Mesenchymal stem cell (in vitro differentiated cells and primary cell): ENCODE data around the gene ITFG1.
A peak's percentile ranks its signal among the peaks of the same experiment; 100 is the strongest.
"Not testable (repeated sequence)": the region's sequence is repeated elsewhere in the genome, so short reads cannot be mapped to it uniquely, and the experiment has no call there.

Source experiments
- DNase-seq: peaks from one replicate; pipeline ENCODE4 v3.0.0-alpha.2; 2013
- H2AFZ ChIP-seq: one replicate; pipeline ENCODE4 v1.6.1; 2013; ENCODE audit warnings: low read depth, mild to moderate bottlenecking, control low read depth, inconsistent platforms, low read length, moderate library complexity
- H2AK5ac ChIP-seq: 2 replicates; pipeline ENCODE4 v1.6.1; 2013; ENCODE audit warnings: low read length, moderate library complexity, mild to moderate bottlenecking, inconsistent platforms; ENCODE audit not compliant: severe bottlenecking
- H2BK120ac ChIP-seq: one replicate; pipeline ENCODE4 v1.6.1; 2013; ENCODE audit warnings: low read depth, mild to moderate bottlenecking, inconsistent platforms, low read length, moderate library complexity
- H2BK12ac ChIP-seq, 2 experiments: one replicate each; pipeline ENCODE4 v1.6.1; 2013; ENCODE audit warnings: inconsistent platforms in 2 of 2, low read length in 2 of 2, mild to moderate bottlenecking in 2 of 2, moderate library complexity in 2 of 2, control low read depth in 1 of 2
- H2BK15ac ChIP-seq: one replicate; pipeline ENCODE4 v1.6.1; 2013; ENCODE audit warnings: mild to moderate bottlenecking, low read depth, inconsistent platforms; ENCODE audit not compliant: poor library complexity, severe bottlenecking
- H2BK5ac ChIP-seq: 2 replicates; pipeline ENCODE4 v1.6.1; 2013; ENCODE audit warnings: low read depth, mild to moderate bottlenecking, low read length, control low read depth, inconsistent platforms; ENCODE audit not compliant: poor library complexity, severe bottlenecking
- H3K14ac ChIP-seq, 2 experiments: one replicate each; pipeline ENCODE4 v1.6.1; 2013; ENCODE audit warnings: inconsistent platforms in 2 of 2, low read length in 2 of 2, control low read depth in 1 of 2, mild to moderate bottlenecking in 1 of 2, moderate library complexity in 1 of 2
- H3K18ac ChIP-seq, 2 experiments: one replicate each; pipeline ENCODE4 v1.6.1; 2013; ENCODE audit warnings: inconsistent platforms in 2 of 2, low read length in 2 of 2, control low read depth in 1 of 2, low read depth in 1 of 2, mild to moderate bottlenecking in 1 of 2
- H3K23ac ChIP-seq, 2 experiments: one replicate each; pipeline ENCODE4 v1.6.1; 2013; ENCODE audit warnings: inconsistent platforms in 2 of 2, low read length in 2 of 2, mild to moderate bottlenecking in 2 of 2, moderate library complexity in 2 of 2, control low read depth in 1 of 2
- H3K27ac ChIP-seq: 2 replicates; pipeline ENCODE4 v1.5.1; 2013; ENCODE audit warnings: mild to moderate bottlenecking, moderate library complexity, low read length, control low read depth, inconsistent platforms; ENCODE audit not compliant: poor library complexity, severe bottlenecking
- H3K27me3 ChIP-seq, 2 experiments: 2 replicates each; pipeline versions ENCODE4 v1.6.1 to v1.7.0; 2013; ENCODE audit warnings: low read length in 2 of 2, mild to moderate bottlenecking in 2 of 2, moderate library complexity in 2 of 2, control low read depth in 1 of 2, inconsistent platforms in 1 of 2; ENCODE audit not compliant: control insufficient read depth in 1 of 2, insufficient read depth in 1 of 2
- H3K36me3 ChIP-seq, 2 experiments: 2 replicates each; pipeline versions ENCODE4 v1.6.1 to v1.7.0; 2013; ENCODE audit warnings: low read length in 2 of 2, control low read depth in 1 of 2, inconsistent platforms in 1 of 2, low read depth in 1 of 2, mild to moderate bottlenecking in 1 of 2; ENCODE audit not compliant: insufficient read depth in 2 of 2, control insufficient read depth in 1 of 2
- H3K4ac ChIP-seq, 2 experiments: one replicate each; pipeline ENCODE4 v1.6.1; 2013; ENCODE audit warnings: inconsistent platforms in 2 of 2, low read length in 2 of 2, mild to moderate bottlenecking in 2 of 2, moderate library complexity in 2 of 2, control low read depth in 1 of 2, low read depth in 1 of 2
- H3K4me1 ChIP-seq: 2 replicates; pipeline ENCODE4 v1.6.1; 2013; ENCODE audit warnings: low read depth, low read length, control low read depth; ENCODE audit not compliant: control insufficient read depth, insufficient read depth
- H3K4me2 ChIP-seq: 2 replicates; pipeline ENCODE4 v1.6.1; 2013; ENCODE audit warnings: low read length, mild to moderate bottlenecking, inconsistent platforms; ENCODE audit not compliant: poor library complexity, severe bottlenecking
- H3K4me3 ChIP-seq, 2 experiments: 2 replicates each; pipeline versions ENCODE4 v1.5.1 to v1.7.0; 2013; ENCODE audit warnings: low read length in 2 of 2, mild to moderate bottlenecking in 2 of 2, control low read depth in 1 of 2, low read depth in 1 of 2; ENCODE audit not compliant: insufficient read depth in 1 of 2
- H3K79me1 ChIP-seq: replicated peaks from 2 replicates; pipeline ENCODE4 v1.6.1; 2013; ENCODE audit warnings: mild to moderate bottlenecking, control low read depth, low read length, inconsistent platforms; ENCODE audit not compliant: poor library complexity, severe bottlenecking
- H3K9ac ChIP-seq: 2 replicates; pipeline ENCODE4 v1.7.0; 2013; ENCODE audit warnings: mild to moderate bottlenecking, low read length, moderate library complexity
- H3K9me3 ChIP-seq: 2 replicates; pipeline ENCODE4 v1.7.0; 2013; ENCODE audit warnings: mild to moderate bottlenecking, low read length; ENCODE audit not compliant: control insufficient read depth
- H4K8ac ChIP-seq: one replicate; pipeline ENCODE4 v1.6.1; 2013; ENCODE audit warnings: inconsistent platforms, mild to moderate bottlenecking, low read length, moderate library complexity
- H4K91ac ChIP-seq: one replicate; pipeline ENCODE4 v1.6.1; 2013; ENCODE audit warnings: mild to moderate bottlenecking, low read length, inconsistent platforms
- WGBS: methylation state at CpG from one replicate; pipeline ENCODE4 v1.1.7; 2013; ENCODE audit warnings: mixed read lengths; 5-methylcytosine and 5-hydroxymethylcytosine counted together

ITFG1 gene

DNA sequence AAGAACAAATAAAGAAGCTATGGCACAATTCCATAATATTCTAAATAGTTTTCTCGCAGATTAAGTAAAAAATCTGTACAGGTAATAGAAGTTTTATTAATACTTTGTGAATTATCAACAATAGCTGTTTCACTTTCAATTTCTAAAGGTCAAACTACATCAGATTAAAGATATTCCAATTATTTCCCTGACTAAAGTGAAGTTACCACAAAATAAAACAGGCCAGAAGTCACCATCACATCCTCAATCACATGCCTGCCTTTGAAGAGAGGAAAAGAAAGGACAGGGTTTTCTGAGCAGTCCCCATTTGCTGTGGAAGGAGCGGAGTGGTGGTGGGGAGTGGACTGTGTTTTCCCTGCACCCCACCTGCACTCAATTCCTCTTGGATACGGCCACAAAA is 11.1 kb downstream of the ITFG1 start:
- Histone ChIP-seq H3K27me3 (no peaks in the 10 kb centered on the region), H2AFZ (no peak overlapping the region), H2BK120ac (no peak overlapping the region), H2BK12ac (no peak overlapping the region), H3K4me2 (no peak overlapping the region), H4K8ac (no peak overlapping the region), H2AK5ac (no peak overlapping the region), H3K79me1 (peaks cover 7% of the 10 kb centered on the region), H3K14ac (no peak overlapping the region), H2BK15ac (no peak overlapping the region), H3K4me3 (no peak overlapping the region), H3K4me1 (peaks cover 2% of the 10 kb centered on the region), H2BK5ac (no peak overlapping the region), H3K9ac (no peak overlapping the region), H3K9me3 (no peaks in the 10 kb centered on the region), H3K18ac (peak overlapping the region in 1 of 2 experiments; percentile 21), H3K36me3 (peaks cover 5 to 81% of the 10 kb centered on the region in 2 experiments), H3K23ac (no peak overlapping the region), H3K4ac (no peak overlapping the region), H3K27ac (no peak overlapping the region), H4K91ac (no peak overlapping the region)
- DNase-seq: no peak
- 100% methylated on average over 1 of the region's 3 CpGs for WGBS

DNA sequence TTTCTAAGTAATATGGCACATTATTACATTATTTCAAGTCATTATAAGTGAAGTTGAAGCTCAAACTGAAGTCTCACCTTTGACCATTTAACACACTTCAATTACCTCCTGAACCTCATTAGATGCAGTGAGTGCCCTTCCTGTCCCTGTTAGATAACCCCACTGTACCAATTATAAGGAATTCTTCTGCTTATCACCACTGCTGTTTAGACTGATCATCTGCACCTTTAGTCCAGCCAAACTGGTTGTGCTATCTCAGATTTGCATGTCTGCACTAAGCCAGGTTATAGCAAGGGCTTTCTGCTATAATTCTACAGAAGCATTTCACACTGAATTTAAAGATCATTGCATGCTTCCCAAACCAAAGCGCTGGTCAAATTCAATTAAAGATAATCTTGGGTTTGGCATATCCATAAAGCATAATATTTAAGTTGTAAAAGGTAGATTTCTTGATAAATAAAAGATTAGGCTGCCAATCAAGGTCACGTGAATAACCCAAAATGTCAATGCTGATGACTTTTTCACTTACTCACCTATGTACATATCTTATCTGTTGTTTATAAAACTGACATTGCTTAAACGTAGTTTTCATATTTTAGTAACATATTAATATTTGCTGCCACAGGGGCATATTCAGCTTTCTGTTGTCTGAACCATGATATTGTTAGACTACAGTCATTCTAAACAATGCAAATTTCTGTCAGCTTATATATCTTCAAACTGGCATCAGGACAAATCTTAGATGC is 11.9 kb downstream of the ITFG1 start:
- no peak overlapping the region for H3K4me3 ChIP-seq
- no CpG with 5 or more reads among the region's 3 CpGs for WGBS
- H3K18ac ChIP-seq: no peak overlapping the region

DNA sequence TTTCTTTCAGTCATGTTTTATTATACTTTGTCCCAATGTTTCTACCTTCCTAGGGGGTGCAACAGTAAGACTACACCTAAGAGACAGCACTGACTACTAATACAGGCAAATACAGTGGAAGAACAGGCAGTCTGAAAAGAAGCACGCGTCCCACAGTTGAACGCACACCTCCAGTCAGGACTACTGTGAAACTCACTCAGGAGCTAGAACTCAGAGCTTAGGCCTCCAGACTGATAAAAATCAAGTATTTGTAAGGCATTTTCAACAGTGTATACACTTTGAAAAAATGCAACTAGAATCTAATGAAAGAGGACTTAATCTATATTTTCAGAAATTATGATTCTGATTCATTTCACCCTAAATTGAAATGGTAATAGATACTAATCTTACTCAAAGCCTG is 14.4 kb downstream of the ITFG1 start:
- H3K4me3 ChIP-seq: no peak overlapping the region
- no peak overlapping the region for H3K4ac ChIP-seq
- H3K4me1 ChIP-seq: peaks cover 2% of the 10 kb centered on the region
- no peak overlapping the region for H3K14ac ChIP-seq
- H3K36me3 ChIP-seq: peaks cover 3 to 50% of the 10 kb centered on the region in 2 experiments
- no peak overlapping the region for H3K23ac ChIP-seq
- no peaks in the 10 kb centered on the region for H3K27me3 ChIP-seq
- no peak overlapping the region for H2BK120ac ChIP-seq
- no peaks in the 10 kb centered on the region for H3K9me3 ChIP-seq
- H2BK5ac ChIP-seq: no peak overlapping the region
- H3K79me1 ChIP-seq: peaks cover 5% of the 10 kb centered on the region
- H3K27ac ChIP-seq: no peak overlapping the region
- no peak overlapping the region for H3K18ac ChIP-seq
- H3K9ac ChIP-seq: no peak overlapping the region
- H2BK15ac ChIP-seq: no peak overlapping the region
- no peak overlapping the region for H3K4me2 ChIP-seq
- H4K91ac ChIP-seq: no peak overlapping the region
- H2AFZ ChIP-seq: no peak overlapping the region
- H4K8ac ChIP-seq: no peak overlapping the region
- DNase-seq: no peak
- no peak overlapping the region for H2AK5ac ChIP-seq
- H2BK12ac ChIP-seq: no peak overlapping the region
- 92% methylated on average over 3 of the region's 3 CpGs for WGBS

More for the DNA sequence above, 11.9 kb downstream of the ITFG1 start:
- no peak overlapping the region for H3K4me2 ChIP-seq
- H3K36me3 ChIP-seq: peaks cover 5 to 76% of the 10 kb centered on the region in 2 experiments
- no peak overlapping the region for H2BK5ac ChIP-seq
- no peak overlapping the region for H2BK12ac ChIP-seq
- no peak overlapping the region for H3K23ac ChIP-seq
- H2BK15ac ChIP-seq: no peak overlapping the region
- H3K9ac ChIP-seq: no peak overlapping the region
- H3K27ac ChIP-seq: no peak overlapping the region
- H2AK5ac ChIP-seq: no peak overlapping the region
- H3K9me3 ChIP-seq: no peaks in the 10 kb centered on the region
- H3K79me1 ChIP-seq: peaks cover 7% of the 10 kb centered on the region
- no peak overlapping the region for H4K91ac ChIP-seq
- H4K8ac ChIP-seq: no peak overlapping the region
- no peak overlapping the region for H2BK120ac ChIP-seq
- H2AFZ ChIP-seq: no peak overlapping the region
- H3K14ac ChIP-seq: no peak overlapping the region
- H3K27me3 ChIP-seq: no peaks in the 10 kb centered on the region
- H3K4me1 ChIP-seq: peaks cover 2% of the 10 kb centered on the region
- no peak for DNase-seq
- H3K4ac ChIP-seq: no peak overlapping the region

DNA sequence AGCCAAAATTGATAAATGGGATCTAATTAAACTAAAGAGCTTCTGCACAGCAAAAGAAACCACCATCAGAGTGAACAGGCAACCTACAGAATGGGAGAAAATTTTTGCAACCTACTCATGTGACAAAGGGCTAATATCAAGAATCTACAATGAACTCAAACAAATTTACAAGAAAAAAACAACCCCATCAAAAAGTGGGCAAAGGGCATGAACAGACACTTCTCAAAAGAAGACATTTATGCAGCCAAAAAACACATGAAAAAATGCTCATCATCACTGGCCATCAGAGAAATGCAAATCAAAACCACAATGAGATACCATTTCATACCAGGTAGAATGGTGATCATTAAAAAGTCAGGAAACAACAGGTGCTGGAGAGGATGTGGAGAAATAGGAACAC is 18.0 kb downstream of the ITFG1 start:
- not testable (repeated sequence) for H3K4me3 ChIP-seq, H3K23ac ChIP-seq, DNase-seq, H2BK15ac ChIP-seq, H3K79me1 ChIP-seq, H2AFZ ChIP-seq, H3K14ac ChIP-seq, H4K91ac ChIP-seq, H3K27me3 ChIP-seq, H2AK5ac ChIP-seq, H3K27ac ChIP-seq, H3K18ac ChIP-seq, H2BK12ac ChIP-seq, H4K8ac ChIP-seq, H3K9me3 ChIP-seq, H3K4me1 ChIP-seq, H3K4me2 ChIP-seq, H2BK5ac ChIP-seq, H3K9ac ChIP-seq, H3K4ac ChIP-seq, H2BK120ac ChIP-seq
- peaks cover 4 to 19% of the 10 kb centered on the region in 2 experiments for H3K36me3 ChIP-seq
